K562 (cell line): ENCODE data around the gene SLCO2A1. TPM values are rescaled to one million over a fixed set of nuclear protein-coding genes. Genes with fewer than 3 reads are reported as not detected.

Experiments
- ATAC-seq: fragments of 200-7000 bp; cut with Tn5 transposase; 3 replicates; pipeline ENCODE4 v1.9.1; 2020; ENCODE audit warnings: moderate library complexity
- BruUV-seq: library from RNA; stranded (reverse); fragments of 400-500 nt; replicated peaks from 2 replicates; lab custom pipeline; 2021; lab: Mats Ljungman, UMichigan
- CTCF ChIA-PET: fragments of 300-600 bp; formaldehyde crosslinking; extraction: SDS; loops from one replicate; lab custom pipeline; 2021; ENCODE audit warnings: low intra/inter-chr PET ratio; lab: Yijun Ruan, JAX
- POLR2A ChIA-PET: fragments of 300-600, 350-650 bp; sonication (Branson Sonifier 250); formaldehyde crosslinking; extraction: SDS; loops from one replicate; lab custom pipeline; 2021; ENCODE audit warnings: antibody characterized with exemption, inconsistent platforms; lab: Yijun Ruan, JAX
- DNase-seq, 4 experiments: peaks; one replicate each; pipeline versions ENCODE4 v3.0.0 to v3.0.0-alpha.2; 2011 to 2018; ENCODE audit warnings: low spot score in 3 of 4, mixed read lengths in 3 of 4; ENCODE audit errors: extremely low read depth in 1 of 4
- FAIRE-seq: peaks from 2 replicates; lab custom pipeline; 2011; peaks lifted over from hg19 to GRCh38; lab: Jason Lieb, UNC
- H2AFZ ChIP-seq: 2 replicates; pipeline ENCODE4 v1.6.0; 2011; ENCODE audit warnings: low read depth, low read length, control low read depth, inconsistent platforms
- H3K27ac ChIP-seq: fragments of 200-600 bp; 3 replicates; pipeline ENCODE4 v1.8.0; 2011; ENCODE audit warnings: low read depth, mild to moderate bottlenecking, control low read depth, inconsistent platforms, low read length, moderate library complexity, mixed read lengths; ENCODE audit errors: extremely low read depth
- H3K27me3 ChIP-seq, 2 experiments: fragments of 300-600 bp in 1 of 2; 2 replicates in 1 of 2; 3 replicates in 1 of 2; pipeline versions ENCODE4 v1.6.0 to v1.8.0; 2011; ENCODE audit warnings: inconsistent platforms in 2 of 2, low read length in 2 of 2, mild to moderate bottlenecking in 1 of 2, mixed read lengths in 1 of 2, moderate library complexity in 1 of 2; ENCODE audit not compliant: control insufficient read depth in 2 of 2, insufficient read depth in 2 of 2
- H3K36me3 ChIP-seq: fragments of 300-600 bp; 3 replicates; pipeline ENCODE4 v1.8.0; 2011; ENCODE audit warnings: mild to moderate bottlenecking, low read length, inconsistent platforms; ENCODE audit not compliant: control insufficient read depth, insufficient read depth
- H3K4me1 ChIP-seq, 2 experiments: fragments of 200-600 bp in 1 of 2; replicated peaks in 1 of 2; 2 replicates in 1 of 2; 3 replicates in 1 of 2; pipeline versions ENCODE4 v1.5.1 to v1.8.0; 2011; ENCODE audit warnings: inconsistent platforms in 2 of 2, low read length in 2 of 2, mild to moderate bottlenecking in 1 of 2, mixed read lengths in 1 of 2, moderate library complexity in 1 of 2; ENCODE audit not compliant: control insufficient read depth in 2 of 2, insufficient read depth in 2 of 2
- H3K4me2 ChIP-seq: 2 replicates; pipeline ENCODE4 v1.6.1; 2011; ENCODE audit warnings: low read length, control low read depth, inconsistent platforms, mixed read lengths; ENCODE audit not compliant: insufficient read depth
- H3K4me3 ChIP-seq: fragments of 200-600 bp; sonication (generic), shearing (Covaris generic); 2 replicates; pipeline ENCODE4 v1.5.1; 2016; ENCODE audit warnings: control low read depth, inconsistent platforms
- H3K79me2 ChIP-seq: fragments of 200-600 bp; 3 replicates; pipeline ENCODE4 v1.8.0; 2011; ENCODE audit warnings: low read length, inconsistent platforms; ENCODE audit not compliant: control insufficient read depth, insufficient read depth
- H3K9ac ChIP-seq, 2 experiments: 2 replicates each; pipeline versions ENCODE4 v1.6.0 to v1.6.1; 2011; ENCODE audit warnings: low read depth in 2 of 2, low read length in 2 of 2, control low read depth in 1 of 2, inconsistent platforms in 1 of 2, mild to moderate bottlenecking in 1 of 2, mixed read lengths in 1 of 2; ENCODE audit not compliant: insufficient read depth in 1 of 2
- H3K9me1 ChIP-seq: one replicate; pipeline ENCODE4 v1.6.0; 2011; ENCODE audit warnings: inconsistent platforms, mild to moderate bottlenecking, low read length, moderate library complexity; ENCODE audit not compliant: control insufficient read depth, insufficient read depth
- H3K9me3 ChIP-seq: replicated peaks from 2 replicates; pipeline ENCODE4 v1.5.1; 2011; ENCODE audit warnings: low read depth, low read length, inconsistent platforms; ENCODE audit not compliant: control insufficient read depth, insufficient read depth
- H4K20me1 ChIP-seq: replicated peaks from 2 replicates; pipeline ENCODE4 v1.6.1; 2011; ENCODE audit warnings: low read length, inconsistent platforms, mixed read lengths; ENCODE audit not compliant: control insufficient read depth, insufficient read depth
- HINFP ChIP-seq: fragments of 450-650 bp; conservative IDR thresholded peaks from 2 replicates; pipeline ENCODE4 v1.6.1; 2016; ENCODE audit warnings: missing genetic modification characterization, low read depth, mild to moderate bottlenecking, control low read depth, missing compliant biosample characterization
- KDM1A ChIP-seq, 2 experiments: fragments of 450-650 bp; IDR thresholded peaks; 2 replicates each; pipeline ENCODE4 v1.6.1; 2016; ENCODE audit warnings: mild to moderate bottlenecking in 2 of 2
- MEF2D ChIP-seq: conservative IDR thresholded peaks from 2 replicates; pipeline ENCODE4 v1.6.1; 2016; ENCODE audit warnings: low read depth, missing genetic modification characterization, missing compliant biosample characterization
- NFIC ChIP-seq: fragments of 450-650 bp; IDR thresholded peaks from 2 replicates; pipeline ENCODE4 v1.6.1; 2017; ENCODE audit warnings: mild to moderate bottlenecking, inconsistent platforms
- POLR2G ChIP-seq: fragments of 200-400 bp; formaldehyde crosslinking; IDR thresholded peaks from 2 replicates; pipeline ENCODE4 v1.6.1; 2017; ENCODE audit warnings: low read depth, mild to moderate bottlenecking, antibody characterized with exemption, low read length, moderate library complexity
- RBFOX2 ChIP-seq: fragments of 200-400 bp; formaldehyde crosslinking; IDR thresholded peaks from 2 replicates; pipeline ENCODE4 v1.6.1; 2017; ENCODE audit warnings: low read depth, mild to moderate bottlenecking, low read length, moderate library complexity
- VEZF1 ChIP-seq: fragments of 200-800 bp; sonication (Bioruptor generic); IDR thresholded peaks from 2 replicates; pipeline ENCODE4 v1.6.1; 2017; ENCODE audit warnings: missing genetic modification characterization, missing compliant biosample characterization
- ZNF280B ChIP-seq: fragments of 250-450 bp; sonication (Bioruptor Pico); IDR thresholded peaks from 2 replicates; pipeline ENCODE4 v1.5.1; 2021; ENCODE audit warnings: mild to moderate bottlenecking
- WGBS: fragments of 100-300 bp; shearing (Covaris generic); methylation state at CpG from one replicate; pipeline ENCODE4 v1.1.6; 2016; ENCODE audit warnings: low coverage, mixed read lengths; ENCODE audit not compliant: insufficient coverage; ENCODE audit errors: missing lambda C conversion rate; 5-methylcytosine and 5-hydroxymethylcytosine counted together
- in situ Hi-C: fragments of 300-500 bp; cut with MboI; formaldehyde crosslinking; loops from 4 replicates; pipeline ENCODE4 v1.15.0; 2018; ENCODE audit warnings: inconsistent platforms, mixed read lengths
- intact Hi-C: fragments of 100-400 bp; cut with micrococcal nuclease; formaldehyde crosslinking; loops from 2 replicates; pipeline ENCODE4 v1.14.2; 2022
- polyA plus RNA-seq, 8 experiments: library from polyadenylated mRNA; depleted of rRNA in 4 of 8; stranded (reverse) in 5 of 8; unstranded in 3 of 8; fragments of >200 nt; fragmentation: Nextera tagmentation in 2 of 8; fragmentation: Illumina TruSeq in 1 of 8; extraction: Ambion mirVana in 2 of 8; extraction: Trizol in 1 of 8; gene quantifications; 2 replicates each; pipeline versions ENCODE4 v1.2.1 to v1.2.3, GENCODE V29; 2011 to 2014; ENCODE audit warnings: inconsistent platforms in 1 of 8, missing spikeins in 1 of 8
- total RNA-seq, 7 experiments: library from RNA; depleted of rRNA in 6 of 7; stranded (reverse); fragments of >200 nt in 6 of 7; fragmentation: Illumina TruSeq in 2 of 7; extraction: Trizol in 2 of 7; gene quantifications; 2 replicates each; pipeline versions ENCODE4 v1.2.1 to v1.2.3, GENCODE V29; 2011 to 2021; ENCODE audit warnings: low replicate concordance in 1 of 7

SLCO2A1 gene
- total and polyA plus RNA-seq, 9 of the 15 experiments (the other 6 are each of a cell fraction or from before 2014, with no cell fraction given) = 0.16 to 1.0 TPM; not detected in 7

GRCh38 chr3:133894353-133895207 is 135.1 kb downstream of the SLCO2A1 start:
- TF ChIP-seq ZNF280B (CRISPR knock-in tag) = no peak
- TF ChIP-seq MEF2D = no peak
- peak; percentile 15; the same call in 1 of the 2 replicates for TF ChIP-seq RBFOX2
- no peak for TF ChIP-seq VEZF1 (CRISPR knock-in tag)
- peak; percentile 93 for TF ChIP-seq NFIC
- peak; percentile 82 for TF ChIP-seq HINFP (tag)
- TF ChIP-seq POLR2G = 0 out of 2 replicates have a peak, but pooled peaks have one; percentile 14
- peak in 1 of 2 experiments; percentile 43; a peak in 1 of 4 replicates for TF ChIP-seq KDM1A (IDR thresholded peaks at IDR 0.05)

More at GRCh38 chr3:133894353-133895207, 135.1 kb downstream of the SLCO2A1 start:
- Histone ChIP-seq H3K4me3 (peak overlapping the region; percentile 16; the same call in 1 of the 2 replicates), H4K20me1 (no peaks in the 10 kb centered on the region), H3K27me3 (0 out of 5 replicates have a peak, but pooled peaks cover 0 to 6% of the 10 kb centered on the region in 2 experiments), H3K36me3 (no peaks in the 10 kb centered on the region), H3K9ac (peak overlapping the region in 1 of 2 experiments; percentile 61; a peak in 1 of 4 replicates), H3K9me3 (no peaks in the 10 kb centered on the region), H3K27ac (no peak overlapping the region), H3K79me2 (peaks cover 18% of the 10 kb centered on the region), H2AFZ (no peak overlapping the region), H3K4me1 (peaks cover 28 to 41% of the 10 kb centered on the region in 2 experiments; a peak in 4 of 5 replicates), H3K9me1 (no peaks in the 10 kb centered on the region), H3K4me2 (peak overlapping the region; percentile 50)
- no peak for FAIRE-seq
- in situ Hi-C loops = no loop called here
- ATAC-seq = peak; percentile 16
- ChIA-PET POLR2A (interaction anchor here (0.6 to 1.9 kb wide), 4 partner anchors 29 to 502 kb away, joined by 3 to 5 read pairs (median 3); no protein-coding TSS in a partner anchor), CTCF (no interaction called here)
- 58% methylated on average over 10 of the region's 52 CpGs for WGBS
- no TSS peak for BruUV-seq
- intact Hi-C loops = no loop called here
- DNase-seq = peak; percentile 33 to 60 (median 53)
